Neural crest cell (in vitro differentiated cells): ENCODE measurements around the gene VKORC1. TPM values are rescaled to one million over a fixed set of nuclear protein-coding genes. Genes with fewer than 3 reads are reported as not detected.

Source experiments
- DNase-seq: peaks from one replicate; pipeline ENCODE4 v3.0.0; 2021; ENCODE audit warnings: low read depth, mixed read lengths, low spot score
- H3K27ac Mint-ChIP-seq: one replicate; pipeline ENCODE4 v1.8.0; 2021; ENCODE audit warnings: mild to moderate bottlenecking, mixed read lengths; ENCODE audit not compliant: unreplicated experiment
- H3K27me3 Mint-ChIP-seq: 2 replicates; pipeline ENCODE4 v1.8.0; 2021; ENCODE audit warnings: low read depth, mild to moderate bottlenecking, mixed read lengths
- H3K36me3 Mint-ChIP-seq: 2 replicates; pipeline ENCODE4 v1.8.0; 2021; ENCODE audit warnings: low read depth, mild to moderate bottlenecking, mixed read lengths
- H3K4me1 Mint-ChIP-seq: 2 replicates; pipeline ENCODE4 v1.8.0; 2021; ENCODE audit warnings: mixed read lengths
- H3K4me3 Mint-ChIP-seq: one replicate; pipeline ENCODE4 v1.8.0; 2021; ENCODE audit warnings: mild to moderate bottlenecking, mixed read lengths
- H3K9me3 Mint-ChIP-seq: 2 replicates; pipeline ENCODE4 v1.8.0; 2021; ENCODE audit warnings: mixed read lengths
- CTCF ChIP-seq: fragments of 200-600 bp; sonication (generic); conservative IDR thresholded peaks from 2 replicates; pipeline ENCODE4 v1.5.0; 2021; ENCODE audit warnings: antibody characterized with exemption, mild to moderate bottlenecking
- total RNA-seq: library from RNA; stranded (reverse); gene quantifications from 2 replicates; pipeline ENCODE4 v1.2.1, GENCODE V29; 2021

Gene VKORC1
- total RNA-seq, 1 donor from 2014 or later = 62.4 TPM

GRCh38 chr16:31043898-31044481 is 50.6 kb downstream of the VKORC1 start:
- no peak for DNase-seq
- no peak overlapping the region for H3K4me3 Mint-ChIP-seq
- H3K4me1 Mint-ChIP-seq = no peaks in the 10 kb centered on the region
- no peaks in the 10 kb centered on the region for H3K27me3 Mint-ChIP-seq
- no peak overlapping the region for H3K27ac Mint-ChIP-seq
- TF ChIP-seq CTCF = no peak
- no peaks in the 10 kb centered on the region for H3K36me3 Mint-ChIP-seq
- H3K9me3 Mint-ChIP-seq = no peaks in the 10 kb centered on the region

- Mint-ChIP-seq H3K27ac (no peak overlapping the region), H3K4me3 (no peak overlapping the region), H3K27me3 (no peaks in the 10 kb centered on the region), H3K4me1 (no peaks in the 10 kb centered on the region), H3K9me3 (no peaks in the 10 kb centered on the region), H3K36me3 (no peaks in the 10 kb centered on the region)
- no peak for DNase-seq
- TF ChIP-seq CTCF = no peak
Observed at GRCh38 chr16:31043352-31043751, 51.2 kb downstream of the VKORC1 start.

DNA sequence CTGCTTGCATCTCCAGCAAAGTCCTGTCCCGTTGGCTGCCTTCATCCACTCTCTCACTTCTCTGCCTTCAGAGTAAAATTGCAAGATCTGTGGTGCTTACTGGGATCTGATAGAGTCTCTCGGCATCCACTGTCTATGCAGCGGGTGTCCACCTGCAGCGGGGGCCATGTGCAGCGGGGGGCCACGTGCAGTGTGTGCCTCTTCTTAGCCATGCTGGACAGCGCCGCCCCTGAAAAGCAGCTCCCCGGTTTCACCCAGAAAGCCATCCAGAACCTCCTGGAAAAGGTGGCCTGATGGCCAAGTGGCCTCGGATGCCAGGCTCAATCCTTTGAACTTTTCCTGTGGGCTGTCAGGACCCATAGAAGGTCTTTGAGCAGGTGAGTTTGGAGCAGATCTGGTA is 51.7 kb downstream of the VKORC1 start:
- DNase-seq = no peak
- Mint-ChIP-seq H3K9me3 (no peaks in the 10 kb centered on the region), H3K4me3 (no peak overlapping the region), H3K27me3 (no peaks in the 10 kb centered on the region), H3K4me1 (no peaks in the 10 kb centered on the region), H3K36me3 (no peaks in the 10 kb centered on the region), H3K27ac (no peak overlapping the region)
- no peak for TF ChIP-seq CTCF

Other genes starting within 250 kb of the VKORC1 start
- 35.9 and 38.4 TPM in 2 replicates for gene BCL7C, start 200.7 kb downstream of the VKORC1 start, total RNA-seq
- 1.6 and 2.6 TPM in 2 replicates for gene CTF1, start 198.2 kb downstream of the VKORC1 start, total RNA-seq
- 78.1 and 84.7 TPM in 2 replicates for gene FBXL19, start 171.2 kb downstream of the VKORC1 start, total RNA-seq
- 7.7 and 8.0 TPM in 2 replicates for gene ORAI3, start 145.7 kb downstream of the VKORC1 start, total RNA-seq
- 33.4 and 35.2 TPM in 2 replicates for gene SETD1A, start 137.0 kb downstream of the VKORC1 start, total RNA-seq
- gene HSD3B7, start 109.6 kb downstream of the VKORC1 start, total RNA-seq = 1.9 and 2.3 TPM in 2 replicates
- gene STX1B, start 84.2 kb downstream of the VKORC1 start, total RNA-seq = 12.1 and 14.1 TPM in 2 replicates
- gene STX4, start 61.2 kb downstream of the VKORC1 start, total RNA-seq = 21.9 and 26.0 TPM in 2 replicates
- 16.8 and 19.7 TPM in 2 replicates for gene ZNF668, start 20.6 kb downstream of the VKORC1 start, total RNA-seq
- 32.3 and 32.4 TPM in 2 replicates for gene ZNF646, start 20.4 kb downstream of the VKORC1 start, total RNA-seq
- 3.7 and 4.4 TPM in 2 replicates for gene PRSS53, start 5.9 kb downstream of the VKORC1 start, total RNA-seq
- 42.4 and 43.5 TPM in 2 replicates for gene BCKDK, start 13.6 kb upstream of the VKORC1 start, total RNA-seq
- gene KAT8, start 22.9 kb upstream of the VKORC1 start, total RNA-seq = 72.6 and 76.9 TPM in 2 replicates
- gene PRSS8, start 40.9 kb upstream of the VKORC1 start, total RNA-seq = not detected in 2 replicates
- 0.68 and 1.1 TPM in 2 replicates for gene PRSS36, start 55.3 kb upstream of the VKORC1 start, total RNA-seq
- gene FUS, start 85.3 kb upstream of the VKORC1 start, total RNA-seq = 970 and 984 TPM in 2 replicates
- 1.7 and 3.3 TPM in 2 replicates for gene PYCARD, start 108.0 kb upstream of the VKORC1 start, total RNA-seq
- 0.05 TPM in 1 of 2 replicates, not detected in the other for gene TRIM72, start 119.3 kb upstream of the VKORC1 start, total RNA-seq
- gene PYDC1, start 122.3 kb upstream of the VKORC1 start, total RNA-seq = not detected in 2 replicates
- not detected in 2 replicates for gene ITGAM, start 165.2 kb upstream of the VKORC1 start, total RNA-seq